Aorta (tissue), 5 donors: ENCODE results near the gene KLHL26. TPM values are rescaled to one million over a fixed set of nuclear protein-coding genes. Genes with fewer than 3 reads are reported as not detected.
"Not testable (repeated sequence)": the region's sequence is repeated elsewhere in the genome, so short reads cannot be mapped to it uniquely, and the experiment has no call there.

Experiments
- ATAC-seq: fragments of 200-7000 bp; cut with Tn5 transposase; one replicate; pipeline ENCODE4 v1.9.1; 2022; ENCODE audit warnings: moderate library complexity; ENCODE audit not compliant: low FRiP score
- DNase-seq, 2 donors: peaks; one replicate each; pipeline ENCODE4 v3.0.0-alpha.2; 2020
- H3K27ac ChIP-seq, 2 donors: one replicate each; pipeline ENCODE4 v1.5.1; 2013; ENCODE audit warnings: low read length in 2 of 2, mild to moderate bottlenecking in 2 of 2, moderate library complexity in 2 of 2, control low read depth in 1 of 2, inconsistent platforms in 1 of 2, low read depth in 1 of 2
- H3K27me3 ChIP-seq, 2 donors: one replicate each; pipeline ENCODE4 v1.6.1; 2013; ENCODE audit warnings: control low read depth in 1 of 2, low read length in 1 of 2, mild to moderate bottlenecking in 1 of 2, moderate library complexity in 1 of 2; ENCODE audit not compliant: insufficient read depth in 2 of 2, control insufficient read depth in 1 of 2
- H3K36me3 ChIP-seq, 2 donors: one replicate each; pipeline ENCODE4 v1.6.1; 2013; ENCODE audit warnings: control low read depth in 1 of 2, low read length in 1 of 2, mild to moderate bottlenecking in 1 of 2; ENCODE audit not compliant: insufficient read depth in 2 of 2, control insufficient read depth in 1 of 2
- H3K4me1 ChIP-seq, 2 donors: one replicate each; pipeline ENCODE4 v1.6.1; 2013; ENCODE audit warnings: low read length in 2 of 2, control low read depth in 1 of 2, mild to moderate bottlenecking in 1 of 2, moderate library complexity in 1 of 2; ENCODE audit not compliant: insufficient read depth in 2 of 2, control insufficient read depth in 1 of 2
- H3K4me3 ChIP-seq, 2 donors: one replicate each; pipeline ENCODE4 v1.5.1; 2013; ENCODE audit warnings: low read length in 2 of 2, control low read depth in 1 of 2, mild to moderate bottlenecking in 1 of 2
- H3K9me3 ChIP-seq: one replicate; pipeline ENCODE4 v1.6.1; 2013; ENCODE audit warnings: mild to moderate bottlenecking, low read length; ENCODE audit not compliant: control insufficient read depth
- WGBS, 2 donors: extraction: QIAGEN DNeasy Blood & Tissue Kit; methylation state at CpG; one replicate each; pipeline ENCODE4 v1.1.7; 2013; 5-methylcytosine and 5-hydroxymethylcytosine counted together
- intact Hi-C, 2 donors: fragments of 100-400 bp; cut with DNase I; formaldehyde crosslinking; loops; one replicate each; pipeline versions ENCODE4 v1.14.2 to v1.15.0; 2022
- polyA plus RNA-seq, 2 donors: library from polyadenylated mRNA; stranded (reverse); fragments of 200-250 nt; gene quantifications; one replicate each; pipeline ENCODE4 v1.2.3, GENCODE V29; 2013
- total RNA-seq, 2 donors: library from RNA; stranded (reverse); fragmentation: NEBNext Ultra II Directional; extraction: Animal tissue kit (Norgen Biotek cat#: 25700); gene quantifications; one replicate each; pipeline ENCODE4 v1.2.1, GENCODE V29; 2021
- donor health status: healthy with polysubstance abuse.
- donor health status: Bipolar disorder and iron deficiency.
- donor health status: DM: no; HTN: no; CAD: no.
- donor health status: DM: no; HTN: no; CAD: no.
- donor health status: DM: yes; HTN: yes; CAD: no.

The KLHL26 gene
- total and polyA plus RNA-seq, 4 donors: 1.9 to 19.2 (median 9.6) TPM

DNA sequence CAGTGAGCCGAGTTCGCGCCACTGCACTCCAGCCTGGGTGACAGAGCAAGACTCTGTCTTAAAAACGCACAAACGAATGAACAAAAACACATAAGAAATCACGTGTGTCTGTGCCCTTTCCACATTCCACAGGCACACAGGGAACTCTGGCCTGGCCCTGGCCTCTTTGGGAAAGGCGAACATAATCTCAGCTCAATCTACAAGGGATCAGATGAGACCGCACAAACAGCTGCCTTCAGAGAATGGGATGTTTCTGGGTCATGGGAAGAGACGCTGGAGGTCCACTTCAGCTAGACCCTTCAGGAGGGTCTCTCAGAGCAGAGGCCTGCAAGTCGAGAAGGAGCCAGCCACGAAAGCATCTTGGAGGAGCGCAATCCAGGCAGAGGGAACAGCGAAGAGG is 40.3 kb downstream of the KLHL26 start:
- H3K27ac ChIP-seq: no peak overlapping the region
- ATAC-seq: no peak
- no peaks in the 10 kb centered on the region for H3K36me3 ChIP-seq
- H3K4me1 ChIP-seq: no peaks in the 10 kb centered on the region
- 75 to 84% methylated on average over 13 of the region's 13 CpGs for WGBS, 2 donors
- intact Hi-C loops: loop anchor here (5.0 kb wide), 2 partner anchors 80 to 225 kb away; no protein-coding TSS in a partner anchor
- H3K4me3 ChIP-seq: no peak overlapping the region
- no peaks in the 10 kb centered on the region for H3K9me3 ChIP-seq
- no peak for DNase-seq
- no peaks in the 10 kb centered on the region for H3K27me3 ChIP-seq

DNA sequence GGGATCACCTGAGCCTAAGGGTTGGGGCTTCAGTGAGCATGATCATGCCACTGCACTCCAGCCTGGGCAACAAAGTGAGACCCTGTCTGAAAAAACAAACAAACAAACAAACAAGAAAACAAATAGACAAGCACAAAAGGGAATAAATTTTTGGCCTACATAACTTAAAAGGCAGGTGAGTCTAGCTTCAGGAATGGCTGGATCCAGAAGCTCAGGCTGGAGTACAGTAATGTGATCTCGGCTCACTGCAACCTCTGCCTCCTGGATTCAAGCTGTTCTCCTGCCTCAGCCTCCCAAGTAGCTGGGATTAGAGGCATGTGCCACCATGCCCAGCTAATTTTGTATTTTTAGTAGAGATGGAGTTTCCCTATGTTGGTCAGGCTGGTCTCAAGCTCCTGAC is 43.3 kb downstream of the KLHL26 start:
- H3K27ac ChIP-seq, H3K4me1 ChIP-seq, ATAC-seq, H3K36me3 ChIP-seq, H3K4me3 ChIP-seq, DNase-seq, H3K27me3 ChIP-seq, H3K9me3 ChIP-seq: not testable (repeated sequence)
- intact Hi-C loops: loop anchor here in 1 of 2 donors (5.0 to 10.0 kb wide), 3 partner anchors 43 to 165 kb away; partner anchors contain the start of gene KLHL26
- 99 to 100% methylated on average over 1 of the region's 1 CpG for WGBS, 2 donors

DNA sequence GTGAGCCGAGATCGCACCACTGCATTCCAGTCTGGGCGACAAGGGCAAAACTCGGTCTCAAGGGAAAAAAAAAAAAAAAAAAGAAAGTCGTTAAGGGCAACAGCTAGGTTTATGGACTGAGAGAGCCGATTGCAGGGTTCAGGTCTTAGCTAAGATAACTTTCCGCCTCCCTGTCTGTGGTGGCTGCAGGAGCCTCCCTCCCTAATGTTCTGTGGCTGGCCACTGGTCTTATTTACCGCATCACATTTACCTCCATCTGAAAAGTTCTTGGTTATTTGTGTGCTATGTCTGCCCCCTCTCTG is 45.9 kb downstream of the KLHL26 start:
- no peaks in the 10 kb centered on the region for H3K4me1 ChIP-seq
- 17 to 32% methylated on average over 8 of the region's 8 CpGs for WGBS, 2 donors
- intact Hi-C loops: loop anchor here in 1 of 2 donors (5.0 to 10.0 kb wide), 3 partner anchors 45 to 162 kb away; partner anchors contain the start of gene KLHL26

DNA sequence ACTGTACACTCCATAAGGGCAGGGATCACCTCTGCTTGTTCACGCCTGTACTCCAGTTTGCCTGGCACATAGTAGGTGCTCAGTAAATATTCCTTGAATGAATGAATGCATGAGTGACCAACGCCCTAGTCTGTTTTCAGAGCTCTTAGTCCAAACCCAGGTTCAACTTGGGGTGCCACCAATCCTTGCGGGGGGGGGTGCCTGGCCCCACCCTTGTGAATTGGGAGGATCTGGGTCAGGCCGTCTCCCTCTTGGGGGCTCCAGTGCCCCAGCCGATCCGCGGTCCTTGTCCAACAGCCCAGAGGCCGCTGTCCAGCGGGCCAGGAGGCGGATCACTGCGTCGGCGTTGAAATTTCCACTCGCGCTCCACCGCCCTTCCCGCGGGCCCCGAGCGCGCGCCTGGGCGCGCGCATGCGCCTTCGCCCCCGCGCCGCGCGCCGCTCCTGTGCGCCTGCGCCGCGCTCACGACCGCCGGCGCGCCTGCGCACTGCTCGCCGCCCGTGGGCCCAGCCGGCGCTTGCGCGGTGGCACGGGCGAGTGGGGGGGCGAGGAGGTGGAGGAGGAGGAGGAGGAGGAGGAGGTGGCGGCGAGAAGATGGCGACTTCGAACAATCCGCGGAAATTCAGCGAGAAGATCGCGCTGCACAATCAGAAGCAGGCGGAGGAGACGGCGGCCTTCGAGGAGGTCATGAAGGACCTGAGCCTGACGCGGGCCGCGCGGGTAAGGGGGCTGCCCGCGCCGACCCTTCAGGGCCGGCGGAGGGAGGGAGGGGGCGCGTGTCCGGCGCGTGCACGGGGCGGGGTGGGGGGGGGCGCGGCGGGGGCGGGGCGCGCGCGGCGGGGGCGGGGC is 46.5 kb downstream of the KLHL26 start, which contains the start of gene CRTC1:
CRTC1 (plus strand) TSS at position 572 of the 849 bp plus-strand sequence; CDS start at position 595, 23 bp downstream.
- ATAC-seq (peak; percentile 86), DNase-seq (peak; percentile 93 to 97)
- 1 to 2% methylated on average over 52 to 93 of the region's 93 CpGs for WGBS, 2 donors
- H3K4me1 ChIP-seq: no peaks in the 10 kb centered on the region
- no peaks in the 10 kb centered on the region for H3K36me3 ChIP-seq
- intact Hi-C loops: loop anchor here in 1 of 2 donors (5.0 to 10.0 kb wide), 3 partner anchors 46 to 161 kb away; partner anchors contain the start of gene KLHL26
- H3K27ac ChIP-seq: peak within 1 kb of the TSS in 1 of 2 donors; percentile 42
- no peaks in the 10 kb centered on the region for H3K27me3 ChIP-seq
- no peaks in the 10 kb centered on the region for H3K9me3 ChIP-seq
- peak within 1 kb of the TSS; percentile 43 to 46 for H3K4me3 ChIP-seq

More for the DNA sequence above, 45.9 kb downstream of the KLHL26 start:
- Histone ChIP-seq H3K4me3 (peak overlapping the region in 1 of 2 donors; percentile 18), H3K36me3 (no peaks in the 10 kb centered on the region), H3K9me3 (no peaks in the 10 kb centered on the region), H3K27me3 (no peaks in the 10 kb centered on the region), H3K27ac (no peak overlapping the region)
- ATAC-seq (peak; percentile 5), DNase-seq (no peak)

- Histone ChIP-seq H3K27me3 (no peaks in the 10 kb centered on the region), H3K36me3 (no peaks in the 10 kb centered on the region), H3K9me3 (no peaks in the 10 kb centered on the region), H3K4me1 (no peaks in the 10 kb centered on the region), H3K27ac (no peak overlapping the region), H3K4me3 (peak overlapping the region; percentile 43 to 46)
- intact Hi-C loops: loop anchor here (2.0 to 10.0 kb wide), 4 partner anchors 31 to 161 kb away; partner anchors contain the start of gene KLHL26 (in 1 of the 2)
- WGBS, 2 donors: 16 to 19% methylated on average over 16 of the region's 16 CpGs
- DNase-seq (no peak), ATAC-seq (no peak)
These were observed 47.3 kb downstream of the KLHL26 start for GRCh38 chr19:18683958-18684641.

DNA sequence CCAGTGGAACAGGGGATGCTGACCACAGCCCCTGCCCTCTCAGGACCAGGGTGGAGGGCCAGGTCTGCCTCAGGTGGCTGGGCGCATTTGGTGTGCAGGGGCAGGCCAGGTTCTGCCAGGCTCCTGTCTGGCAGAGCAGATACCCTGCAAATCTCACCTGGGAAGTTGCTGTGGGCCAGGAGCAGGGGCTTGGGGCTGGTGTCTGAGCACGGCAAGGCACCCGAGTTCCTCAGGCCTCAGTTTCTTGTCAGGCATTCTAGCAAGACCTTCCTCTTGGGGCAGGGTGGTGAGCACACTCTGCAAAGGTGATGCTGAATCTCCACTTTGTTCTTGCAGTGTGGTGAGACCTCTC is 47.8 kb downstream of the KLHL26 start:
- Histone ChIP-seq H3K9me3 (no peaks in the 10 kb centered on the region), H3K27me3 (no peaks in the 10 kb centered on the region), H3K36me3 (no peaks in the 10 kb centered on the region), H3K27ac (no peak overlapping the region), H3K4me3 (no peak overlapping the region), H3K4me1 (no peaks in the 10 kb centered on the region)
- DNase-seq: no peak
- 91 to 96% methylated on average over 3 of the region's 3 CpGs for WGBS, 2 donors
- intact Hi-C loops: loop anchor here (2.0 to 10.0 kb wide), 4 partner anchors 30 to 160 kb away; partner anchors contain the start of gene KLHL26 (in 1 of the 2)
- ATAC-seq: no peak

DNA sequence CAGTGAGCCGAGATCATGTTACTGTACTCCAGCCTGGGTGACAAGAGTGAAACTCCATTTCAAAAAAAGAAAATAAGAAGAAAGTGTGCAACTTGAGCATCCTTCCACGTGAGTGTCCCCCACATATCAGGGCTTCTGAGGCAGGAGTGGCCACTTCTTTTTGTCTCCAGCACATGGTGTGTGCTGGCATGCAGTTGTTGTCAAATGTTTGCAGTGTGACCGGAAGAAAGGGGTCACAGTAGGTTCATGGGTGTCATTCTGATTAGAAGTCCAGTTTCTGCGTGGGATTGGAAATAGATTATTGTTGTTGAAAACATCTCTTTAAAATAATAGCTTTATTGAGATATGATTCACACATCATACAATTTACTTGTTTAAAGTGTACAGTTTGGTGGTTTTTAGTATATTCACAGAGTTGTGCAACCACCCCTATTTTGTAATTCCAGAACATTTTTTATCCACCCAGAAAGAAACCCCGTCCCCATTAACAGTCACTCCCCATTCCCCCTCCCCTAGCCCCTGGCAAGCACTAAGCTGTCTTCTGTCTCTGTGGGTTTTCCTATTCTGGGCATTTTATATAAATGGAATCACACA is 48.9 kb downstream of the KLHL26 start:
- H3K27ac ChIP-seq: no peak overlapping the region
- 79 to 81% methylated on average over 5 of the region's 5 CpGs for WGBS, 2 donors
- no peaks in the 10 kb centered on the region for H3K36me3 ChIP-seq
- H3K4me1 ChIP-seq: no peaks in the 10 kb centered on the region
- DNase-seq (no peak), ATAC-seq (no peak)
- no peaks in the 10 kb centered on the region for H3K9me3 ChIP-seq
- intact Hi-C loops: loop anchor here (2.0 to 10.0 kb wide), 2 partner anchors 29 to 159 kb away; no protein-coding TSS in a partner anchor
- no peaks in the 10 kb centered on the region for H3K27me3 ChIP-seq
- H3K4me3 ChIP-seq: no peak overlapping the region

GRCh38 chr19:18687740-18688465 is 51.1 kb downstream of the KLHL26 start:
- Histone ChIP-seq H3K9me3 (no peaks in the 10 kb centered on the region), H3K27ac (no peak overlapping the region), H3K36me3 (no peaks in the 10 kb centered on the region), H3K27me3 (no peaks in the 10 kb centered on the region), H3K4me3 (no peak overlapping the region), H3K4me1 (no peaks in the 10 kb centered on the region)
- DNase-seq (no peak), ATAC-seq (no peak)
- intact Hi-C loops: loop anchor here in 1 of 2 donors (10.0 kb wide), 1 partner anchor 157 kb away; no protein-coding TSS in a partner anchor
- WGBS, 2 donors: 94 to 98% methylated on average over 16 of the region's 16 CpGs
